ENCODE measurements around the gene SIMC1. TPM values are rescaled to one million over a fixed set of nuclear protein-coding genes. Genes with fewer than 3 reads are reported as not detected.
A peak's percentile ranks its signal among the peaks of the same experiment; 100 is the strongest.
"Not testable (repeated sequence)": the region's sequence is repeated elsewhere in the genome, so short reads cannot be mapped to it uniquely, and the experiment has no call there.

Gene SIMC1
- polyA plus RNA-seq, 4 donors = 17.6 to 22.6 (median 19.6) TPM

DNA sequence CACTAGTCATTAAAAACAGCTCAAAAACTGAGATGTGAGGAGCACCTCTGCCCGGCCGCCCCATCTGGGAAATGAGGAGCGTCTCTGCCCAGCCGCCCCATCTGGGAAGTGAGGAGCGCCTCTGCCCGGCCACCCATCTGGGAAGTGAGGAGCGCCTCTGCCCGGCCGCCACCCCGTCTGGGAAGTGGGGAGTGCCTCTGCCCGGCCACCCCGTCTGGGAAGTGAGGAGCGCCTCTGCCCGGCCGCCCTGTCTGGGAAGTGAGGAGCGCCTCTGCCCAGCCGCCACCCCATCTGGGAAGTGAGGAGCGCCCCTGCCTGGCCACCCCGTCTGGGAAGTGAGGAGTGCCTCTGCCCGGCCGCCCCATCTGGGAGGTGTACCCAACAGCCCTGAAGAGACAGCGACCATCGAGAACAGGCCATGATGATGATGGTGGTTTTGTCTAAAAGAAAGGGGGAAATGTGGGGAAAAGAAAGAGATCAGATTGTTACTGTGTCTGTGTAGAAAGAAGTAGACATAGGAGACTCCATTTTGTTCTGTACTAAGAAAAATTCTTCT lies 23.7 kb upstream of the SIMC1 start:
- DNase-seq (ENCODE audit: low read depth in 4 of 4, low spot score in 2 of 4) = not testable (repeated sequence)

DNA sequence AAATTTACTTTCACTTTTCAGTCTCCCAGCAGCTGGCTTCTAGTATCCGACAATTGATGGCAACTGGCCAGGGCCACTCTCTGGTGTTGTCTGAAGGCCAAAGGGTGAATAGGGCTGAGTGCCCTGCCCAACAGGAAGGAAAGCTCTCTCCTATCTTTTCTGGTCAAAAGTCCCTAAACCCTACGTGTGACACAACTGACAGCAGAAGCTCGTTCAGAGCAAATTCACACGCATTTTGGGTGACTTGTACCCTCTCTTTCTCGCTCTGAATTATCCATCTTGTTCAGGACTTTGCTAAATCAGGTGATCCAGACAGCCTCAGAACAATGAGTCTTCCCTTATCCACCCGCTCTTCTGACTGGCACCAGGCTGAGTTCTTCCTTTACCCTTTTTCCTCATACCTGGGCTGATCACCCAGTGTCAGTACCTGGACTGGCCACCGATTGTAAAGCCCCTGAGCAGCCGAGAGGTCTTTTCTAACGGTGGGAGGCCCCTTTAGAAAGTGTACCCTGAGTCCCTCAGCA lies 21.8 kb upstream of the SIMC1 start:
- not testable (repeated sequence) for DNase-seq (ENCODE audit: low read depth in 4 of 4, low spot score in 2 of 4)

DNA sequence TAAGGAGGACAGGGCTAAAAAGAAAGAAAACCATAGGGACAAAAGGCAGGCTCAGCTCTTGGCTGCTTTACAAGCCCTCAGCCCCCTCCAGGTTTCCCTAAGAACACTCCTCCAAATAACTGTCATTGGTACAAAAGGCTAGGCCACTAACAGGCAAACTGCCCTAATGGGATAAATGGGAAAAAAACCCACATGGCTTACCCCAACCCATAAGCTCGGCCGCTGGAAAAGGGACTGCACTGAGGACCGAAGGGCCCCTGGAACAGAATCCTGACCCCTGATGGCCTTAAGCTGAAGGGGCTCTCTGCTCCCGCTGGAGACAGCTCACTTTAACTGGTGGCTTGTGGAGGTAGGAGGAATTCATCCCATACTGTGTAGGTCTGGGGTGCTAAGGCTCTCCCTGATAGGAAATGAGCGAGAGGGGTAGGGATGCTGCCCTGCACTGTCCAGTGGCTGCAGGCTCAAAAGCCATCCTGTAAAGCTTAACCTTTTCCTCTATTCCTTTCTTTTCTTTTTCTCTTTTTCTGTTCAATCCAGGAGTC lies 21.0 kb upstream of the SIMC1 start:
- DNase-seq (ENCODE audit: low read depth in 4 of 4, low spot score in 2 of 4) = not testable (repeated sequence)

DNA sequence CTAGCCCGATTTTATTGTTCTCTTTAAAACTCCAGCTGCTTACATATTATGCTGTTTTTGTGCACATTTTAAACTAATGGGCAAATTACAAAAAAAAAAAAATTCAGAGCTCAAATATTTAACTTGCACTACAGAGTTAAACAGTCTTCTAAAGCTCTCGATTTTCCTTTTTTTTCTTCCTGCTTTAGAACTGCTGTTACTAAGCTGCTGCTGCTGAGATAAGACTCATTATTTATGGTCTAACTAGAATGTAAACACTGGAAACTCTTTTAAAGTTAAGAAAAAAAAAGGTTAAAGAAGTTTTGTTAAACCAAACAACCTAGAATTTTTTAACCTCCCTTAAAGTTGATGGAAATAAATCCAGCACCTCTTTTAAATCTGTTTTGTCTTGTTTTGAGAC lies 20.5 kb upstream of the SIMC1 start:
- DNase-seq (ENCODE audit: low read depth in 4 of 4, low spot score in 2 of 4) = not testable (repeated sequence)

DNA sequence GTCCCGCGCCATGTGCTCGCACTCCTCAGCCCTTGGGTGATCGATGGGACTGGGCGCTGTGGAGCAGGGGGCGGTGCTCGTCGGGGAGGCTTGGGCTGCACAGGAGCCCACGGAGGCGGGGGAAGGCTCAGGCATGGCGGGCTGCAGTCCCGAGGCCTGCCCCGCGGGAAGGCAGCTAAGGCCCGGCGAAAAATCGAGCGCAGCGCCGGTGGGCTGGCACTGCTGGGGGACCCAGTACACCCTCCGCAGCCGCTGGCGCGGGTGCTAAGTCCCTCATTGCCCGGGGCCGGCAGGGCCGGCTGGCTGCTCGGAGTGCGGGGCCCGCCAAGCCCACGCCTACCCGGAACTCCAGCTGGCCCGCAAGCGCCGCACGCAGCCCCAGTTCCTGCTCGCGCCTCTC lies 16.2 kb upstream of the SIMC1 start:
- DNase-seq (ENCODE audit: low read depth in 4 of 4, low spot score in 2 of 4) = not testable (repeated sequence)

DNA sequence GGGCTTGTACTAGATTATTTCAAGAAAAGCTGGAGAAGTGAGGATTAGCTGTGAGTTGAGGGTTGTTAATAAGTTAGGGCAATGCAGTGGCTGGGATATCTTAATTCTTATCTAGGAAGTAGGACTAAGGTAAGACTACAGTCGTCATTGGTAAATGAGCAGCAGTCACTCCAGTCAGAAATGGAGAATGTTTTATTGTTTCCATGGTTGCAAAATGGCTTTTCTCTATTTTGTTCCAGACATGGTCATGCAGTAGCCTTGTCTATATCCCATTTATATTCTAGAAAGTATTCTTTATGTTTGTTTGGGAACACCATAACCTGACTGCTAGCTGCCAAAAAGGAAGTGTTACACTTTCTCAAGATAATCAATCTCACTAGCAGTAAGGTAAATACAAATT lies 9.9 kb upstream of the SIMC1 start:
- DNase-seq (ENCODE audit: low read depth in 4 of 4, low spot score in 2 of 4) = not testable (repeated sequence)

DNA sequence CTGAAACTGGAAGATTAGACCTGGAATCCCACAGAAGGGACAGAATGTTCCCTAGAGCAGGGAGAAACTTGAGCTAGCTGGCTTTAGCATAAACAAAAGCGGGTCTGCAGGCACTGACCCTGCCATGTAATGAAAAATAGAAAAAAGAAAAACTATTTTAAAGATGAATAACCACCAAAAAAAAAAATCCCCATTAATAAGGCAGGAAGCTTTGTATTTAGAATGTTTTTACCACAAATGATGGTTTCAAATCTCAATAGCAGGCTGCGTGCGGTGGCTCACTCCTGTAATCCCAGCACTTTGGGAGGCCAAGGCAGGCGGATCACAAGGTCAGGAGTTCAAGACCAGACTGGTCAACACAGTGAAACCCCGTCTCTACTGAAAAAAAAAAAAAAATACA lies 5.0 kb upstream of the SIMC1 start:
- DNase-seq (ENCODE audit: low read depth in 4 of 4, low spot score in 2 of 4) = not testable (repeated sequence)

DNA sequence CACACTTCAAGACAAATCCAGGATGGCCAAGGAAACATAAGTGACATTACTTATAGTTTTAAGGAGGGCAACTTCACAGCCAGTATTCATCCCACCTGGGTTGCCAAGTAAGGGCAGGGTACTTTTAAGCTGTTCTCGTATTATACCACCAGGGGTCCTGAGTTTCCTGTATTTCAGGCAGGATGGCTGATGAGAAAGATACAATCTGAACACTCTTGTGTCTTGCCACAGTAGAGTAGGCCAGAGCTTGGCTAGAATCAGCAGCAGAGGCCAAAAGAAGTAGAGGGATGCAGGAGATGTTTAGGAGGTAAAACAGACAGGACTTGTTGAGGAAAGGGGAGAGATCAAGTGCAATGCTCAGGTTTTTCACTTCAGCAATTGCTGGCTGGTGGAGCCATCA lies 3.1 kb upstream of the SIMC1 start:
- peak in 1 of 4 donors; percentile 31 for DNase-seq (ENCODE audit: low read depth in 4 of 4, low spot score in 2 of 4)

DNA sequence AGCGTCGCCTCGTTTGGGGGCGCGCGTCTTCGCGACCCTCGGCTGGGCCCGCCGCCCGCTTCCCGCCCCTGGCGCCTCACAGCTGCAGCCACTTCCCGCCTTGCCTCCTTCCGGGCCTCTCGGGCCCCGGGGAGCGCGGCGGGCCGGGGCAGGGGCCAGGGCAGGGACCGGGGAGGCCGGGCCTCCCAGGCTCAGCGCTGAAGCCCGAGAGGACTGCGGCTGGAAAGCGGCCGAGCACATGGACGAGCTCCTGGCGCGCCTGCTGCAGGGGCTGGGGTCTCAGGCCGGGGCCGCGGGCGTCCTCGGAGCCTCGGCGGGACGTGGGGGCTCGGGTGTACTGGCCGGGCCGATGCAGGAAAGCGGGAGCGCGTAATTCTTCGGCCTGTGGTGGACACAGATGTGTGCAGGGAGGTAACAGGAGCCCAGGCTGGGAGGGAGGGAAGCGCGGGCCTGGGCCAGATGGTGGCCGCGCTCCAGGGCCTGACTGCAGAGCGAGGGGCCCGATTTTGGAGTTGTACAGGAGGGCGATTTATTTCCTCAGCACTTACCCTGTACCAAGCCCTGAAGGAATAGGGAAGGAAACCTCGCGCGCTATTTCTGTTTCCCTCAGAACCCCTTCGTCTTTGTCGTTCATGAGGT lies 540 bp downstream of the SIMC1 start:
- DNase-seq (ENCODE audit: low read depth in 4 of 4, low spot score in 2 of 4) = not testable (repeated sequence)

DNA sequence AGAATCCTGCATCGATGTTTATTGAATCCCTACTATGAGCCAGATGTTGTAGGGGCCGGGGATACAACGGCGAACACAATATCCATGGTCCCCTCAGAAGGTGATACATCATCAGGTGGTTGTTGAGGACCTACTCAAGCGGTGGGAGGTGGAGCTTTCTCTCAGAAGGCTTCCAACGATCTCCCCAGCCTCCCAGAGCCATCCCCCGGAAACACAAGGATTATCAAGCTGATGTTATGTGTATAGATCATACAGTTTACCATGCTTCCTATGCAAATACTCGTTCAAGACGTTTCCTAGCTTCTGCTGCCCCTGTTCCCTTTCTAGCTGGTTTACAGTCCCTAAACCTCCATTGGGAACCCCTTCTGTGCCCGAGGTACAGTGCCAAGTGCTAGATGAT lies 1.1 kb downstream of the SIMC1 start:
- DNase-seq (ENCODE audit: low read depth in 4 of 4, low spot score in 2 of 4) = not testable (repeated sequence)

DNA sequence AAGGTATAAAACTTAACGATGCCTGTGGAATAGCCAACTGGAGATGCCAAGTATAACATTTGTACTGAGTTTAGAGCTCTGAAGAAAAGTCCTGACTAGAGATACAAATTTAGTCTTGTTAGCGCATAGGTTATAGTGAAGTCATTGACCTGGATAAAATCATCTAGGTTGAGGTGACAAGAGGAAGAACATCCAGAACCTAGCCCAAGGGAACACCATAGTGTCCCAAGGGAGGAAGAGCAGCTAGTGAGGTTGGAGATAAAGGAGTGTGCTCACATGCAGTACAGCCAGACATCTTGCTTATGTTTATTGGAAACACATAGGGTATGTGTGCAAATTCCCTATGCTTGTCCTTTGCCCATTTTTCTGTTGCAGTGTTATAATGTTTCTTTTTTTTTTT lies 6.1 kb downstream of the SIMC1 start:
- DNase-seq (ENCODE audit: low read depth in 4 of 4, low spot score in 2 of 4) = not testable (repeated sequence)

DNA sequence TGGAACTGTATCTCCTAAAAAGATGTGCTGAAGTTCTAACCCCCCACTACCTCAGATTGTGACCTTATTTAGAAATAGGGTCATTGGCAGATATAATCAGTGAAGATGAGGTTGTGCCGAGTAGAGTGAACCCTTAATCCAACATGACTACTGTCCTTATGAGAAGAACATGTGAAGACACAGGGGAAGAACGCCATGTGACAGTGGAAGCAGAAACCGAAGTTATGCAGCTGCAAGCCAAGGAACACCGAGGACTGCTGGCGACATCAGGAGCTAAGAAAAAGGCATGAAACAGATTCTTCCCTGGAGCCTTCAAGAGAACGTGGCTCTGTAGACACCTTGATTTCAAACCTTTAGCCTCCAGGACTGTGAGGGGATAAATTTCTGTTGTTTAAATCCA lies 6.8 kb downstream of the SIMC1 start:
- not testable (repeated sequence) for DNase-seq (ENCODE audit: low read depth in 4 of 4, low spot score in 2 of 4)

DNA sequence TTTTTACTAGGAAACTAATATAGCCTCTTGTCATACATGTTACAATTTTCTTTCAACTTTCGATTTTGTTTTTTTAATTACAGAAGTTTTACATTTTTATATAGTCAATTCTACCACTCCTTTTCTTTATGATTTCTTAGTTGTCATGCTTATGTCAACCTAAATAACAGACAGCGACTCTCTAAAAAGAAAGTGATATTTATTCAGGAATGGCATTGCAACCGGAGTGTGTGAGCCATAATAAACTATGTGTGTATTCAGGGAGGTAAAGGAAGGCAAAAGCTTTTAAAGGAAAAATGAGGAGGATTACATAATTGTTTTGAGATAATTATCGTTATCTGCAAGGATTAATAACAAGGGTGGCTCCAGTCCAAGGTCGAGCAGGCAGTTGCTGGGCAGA lies 7.3 kb downstream of the SIMC1 start:
- DNase-seq (ENCODE audit: low read depth in 4 of 4, low spot score in 2 of 4) = not testable (repeated sequence)

DNA sequence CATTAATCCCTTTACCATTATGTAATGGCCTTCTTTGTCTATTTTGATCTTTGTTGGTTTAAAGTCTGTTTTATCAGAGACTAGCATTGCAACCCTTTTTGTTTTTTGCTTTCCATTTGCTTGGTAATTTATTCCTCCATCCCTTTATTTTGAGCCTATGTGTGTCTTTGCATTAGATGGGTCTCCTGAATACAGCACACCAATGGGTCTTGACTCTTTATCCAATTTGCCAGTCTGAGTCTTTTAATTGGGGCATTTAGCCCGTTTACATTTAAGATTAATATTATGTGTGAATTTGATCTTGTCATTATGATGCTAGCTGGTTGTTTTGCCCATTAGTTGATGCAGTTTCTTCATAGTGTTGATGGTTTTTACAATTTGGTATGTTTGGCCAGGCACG lies 12.5 kb downstream of the SIMC1 start:
- DNase-seq (ENCODE audit: low read depth in 4 of 4, low spot score in 2 of 4) = not testable (repeated sequence)

DNA sequence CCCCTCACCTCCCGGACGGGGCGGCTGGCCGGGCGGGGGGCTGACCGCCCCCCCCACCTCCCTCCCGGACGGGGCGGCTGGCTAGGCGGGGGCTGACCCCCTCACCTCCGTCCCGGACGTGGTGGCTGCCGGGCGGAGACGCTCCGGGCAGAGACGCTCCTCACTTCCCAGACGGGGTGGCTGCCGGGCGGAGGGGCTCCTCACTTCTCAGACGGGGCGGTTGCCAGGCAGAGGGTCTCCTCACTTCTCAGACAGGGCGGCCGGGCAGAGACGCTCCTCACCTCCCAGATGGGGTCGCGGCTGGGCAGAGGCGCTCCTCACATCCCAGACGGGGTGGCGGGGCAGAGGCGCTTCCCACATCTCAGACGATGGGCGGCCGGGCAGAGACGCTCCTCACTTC lies 13.9 kb downstream of the SIMC1 start:
- not testable (repeated sequence) for DNase-seq (ENCODE audit: low read depth in 4 of 4, low spot score in 2 of 4)

DNA sequence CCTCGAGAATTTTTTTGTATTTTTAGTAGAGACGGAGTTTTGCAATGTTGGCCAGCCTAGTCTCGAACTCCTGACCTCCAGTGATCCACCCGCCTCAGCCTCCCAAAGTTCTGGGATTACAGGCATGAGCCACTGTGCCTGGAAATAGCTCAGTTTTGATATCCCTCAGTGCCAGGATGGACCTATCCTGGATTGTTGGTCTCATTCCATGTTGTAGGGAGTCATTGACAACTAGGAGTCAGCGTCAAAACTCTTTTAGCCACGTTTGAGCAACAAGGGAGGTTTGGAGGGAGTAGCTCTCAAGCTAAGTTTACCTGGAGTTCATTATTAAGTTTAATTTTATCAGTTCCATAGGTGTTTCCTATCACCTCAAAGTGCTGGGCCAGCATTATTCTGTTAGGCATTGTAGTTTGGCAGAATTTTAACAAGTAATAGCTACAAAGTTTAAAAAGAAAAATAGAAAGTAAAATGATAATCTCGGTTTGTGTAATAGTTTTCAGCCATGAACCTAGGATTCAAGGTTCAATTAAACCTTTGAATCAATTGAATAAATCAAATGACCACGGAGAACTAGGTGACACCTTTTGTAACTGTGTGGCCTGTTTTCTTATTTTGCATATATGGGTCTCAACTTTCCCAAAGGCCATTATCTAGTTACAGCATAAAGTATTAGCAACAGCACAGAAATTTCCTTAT lies 15.3 kb downstream of the SIMC1 start:
- DNase-seq (ENCODE audit: low read depth in 4 of 4, low spot score in 2 of 4) = not testable (repeated sequence)

DNA sequence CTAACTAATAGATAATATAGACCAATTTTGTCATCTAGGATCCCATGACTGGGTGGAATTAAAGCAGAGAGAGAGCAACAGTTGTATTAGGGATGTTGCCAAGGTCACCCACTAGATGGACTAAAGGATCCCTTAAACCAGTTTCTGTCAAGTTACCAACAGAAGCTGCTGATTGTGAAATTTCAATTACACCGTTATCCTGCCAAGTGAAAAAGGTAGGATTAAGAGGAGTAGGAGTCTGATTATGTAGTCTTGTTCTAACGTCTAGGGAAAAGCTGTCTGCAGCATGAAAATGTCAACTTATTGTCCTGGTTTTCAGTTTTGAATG lies 15.8 kb downstream of the SIMC1 start:
- not testable (repeated sequence) for DNase-seq (ENCODE audit: low read depth in 4 of 4, low spot score in 2 of 4)

DNA sequence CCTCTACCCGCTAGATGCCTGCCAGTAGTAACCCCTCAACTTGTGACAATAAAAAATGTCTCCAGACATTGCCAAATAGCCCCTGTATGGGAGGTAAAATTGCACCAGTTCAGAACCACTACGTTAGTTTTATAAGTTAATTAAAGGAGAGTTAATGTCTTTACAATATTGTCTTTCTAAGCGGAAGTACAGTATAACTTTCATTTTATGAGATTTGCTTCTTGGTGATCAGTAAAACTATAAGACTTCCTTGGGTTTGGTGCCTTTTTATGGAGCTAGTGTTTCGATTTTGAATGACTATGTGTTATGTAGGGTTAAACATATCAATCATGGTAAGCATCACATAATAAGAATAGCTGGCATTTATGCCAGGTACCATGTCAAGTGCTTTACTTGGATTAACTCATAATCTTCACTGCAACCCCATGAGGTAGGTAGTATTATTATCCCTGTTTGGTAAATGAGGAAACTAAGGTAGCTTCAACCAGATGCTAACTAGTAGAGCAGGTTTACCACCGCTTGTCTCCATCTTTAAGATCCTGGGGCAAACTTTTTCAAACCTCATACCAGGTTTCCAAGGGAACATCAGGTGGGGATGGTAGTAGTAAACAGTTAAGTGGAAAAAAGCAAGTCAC lies 19.8 kb downstream of the SIMC1 start:
- DNase-seq (ENCODE audit: low read depth in 4 of 4, low spot score in 2 of 4) = not testable (repeated sequence)

DNA sequence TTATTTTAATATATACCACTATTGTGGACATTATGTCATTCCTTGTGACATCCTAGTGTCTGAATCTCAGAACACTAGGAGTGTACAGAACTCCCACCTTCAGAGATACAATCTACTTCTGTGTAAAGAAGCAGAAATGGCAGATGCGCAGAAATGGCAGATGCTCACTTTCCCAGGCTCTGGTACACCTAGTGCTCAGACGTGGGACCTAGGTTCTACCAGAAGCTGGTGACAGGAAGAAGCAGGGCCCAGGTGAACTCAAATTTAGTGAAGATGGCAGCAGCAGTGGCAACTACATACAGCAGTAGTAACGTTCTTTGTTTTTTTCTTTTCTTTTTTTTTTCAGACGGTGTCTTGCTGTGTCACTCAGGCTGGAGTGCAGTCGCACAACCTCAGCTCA lies 22.5 kb downstream of the SIMC1 start:
- DNase-seq (ENCODE audit: low read depth in 4 of 4, low spot score in 2 of 4) = not testable (repeated sequence)

DNA sequence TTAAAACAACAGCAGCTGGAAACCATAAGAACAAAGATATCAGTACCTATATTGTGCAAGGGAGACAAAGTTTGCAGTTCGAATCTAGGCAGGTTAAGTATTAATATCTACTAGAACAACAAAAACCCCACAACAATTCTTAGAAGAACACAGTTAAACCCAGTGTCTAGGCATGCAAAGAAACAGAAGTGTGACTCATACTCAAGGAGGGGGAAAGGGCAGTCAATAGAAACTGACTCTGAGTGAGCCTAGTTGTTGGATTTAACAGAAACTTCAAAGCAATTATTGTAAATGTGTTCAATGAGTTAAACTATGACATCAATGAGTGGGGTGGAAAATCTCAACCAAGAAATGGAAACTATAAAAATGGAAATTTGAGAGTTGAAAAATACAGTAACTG lies 28.2 kb downstream of the SIMC1 start:
- not testable (repeated sequence) for DNase-seq (ENCODE audit: low read depth in 4 of 4, low spot score in 2 of 4)

DNA sequence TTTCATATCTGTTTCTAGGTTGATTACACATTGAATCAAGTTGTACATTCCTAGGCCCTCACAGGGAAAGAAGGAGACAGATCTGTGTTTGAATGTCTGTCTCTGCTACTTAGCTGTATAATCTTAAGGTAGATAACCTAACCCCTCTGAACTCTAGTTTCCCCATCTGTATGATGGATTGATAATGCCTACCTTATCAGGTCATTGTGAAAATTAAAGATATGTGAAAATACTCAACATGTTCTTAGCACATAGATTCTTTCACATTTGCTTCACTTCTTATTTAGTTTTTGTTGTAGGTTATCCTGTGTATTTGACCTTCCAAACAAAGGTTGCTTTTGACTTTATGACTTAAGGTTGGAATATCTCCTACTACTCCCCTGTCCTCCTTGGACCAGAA lies 50.8 kb downstream of the SIMC1 start:
- not testable (repeated sequence) for DNase-seq (ENCODE audit: low read depth in 4 of 4, low spot score in 2 of 4)
